ENCODE results near the gene CCIN.

Gene CCIN

DNA sequence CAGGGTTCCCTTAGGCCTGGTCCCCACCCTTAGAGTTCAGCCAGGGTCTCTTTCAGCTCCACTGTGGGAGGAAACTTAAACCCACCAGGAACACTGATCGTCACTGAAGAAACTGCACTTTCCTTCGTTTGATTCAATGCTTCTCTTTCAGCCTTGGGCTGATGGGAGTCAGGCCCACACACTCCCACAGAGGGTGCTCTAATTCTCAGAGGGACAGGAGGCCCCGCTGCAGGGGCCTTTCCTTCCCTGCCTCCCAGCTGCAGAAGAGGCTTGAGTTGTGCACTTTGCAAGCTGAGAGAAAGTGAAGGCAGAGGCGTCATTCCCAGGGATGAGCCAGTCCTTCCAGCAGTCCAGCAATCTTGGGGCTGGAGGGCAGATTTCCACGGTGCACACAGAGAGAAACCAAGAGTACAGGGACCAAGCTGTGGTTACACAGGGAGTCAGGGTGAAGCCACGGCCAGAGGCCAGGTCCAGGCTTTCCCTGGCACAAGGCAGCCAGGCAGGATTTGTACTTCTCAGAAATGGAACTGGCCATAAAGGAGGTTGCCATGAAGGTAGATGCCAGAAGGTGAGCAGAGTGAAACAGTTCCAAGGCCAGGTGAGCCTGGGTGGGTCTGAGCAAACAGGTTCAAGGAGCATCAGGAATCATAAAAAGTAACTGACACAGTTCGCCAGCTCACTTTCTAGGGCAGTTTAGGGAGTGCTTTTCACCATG is 43.0 kb upstream of the CCIN start:
- H3F3A ChIP-seq (ENCODE audit: insufficient read depth) = no peaks in the 10 kb centered on the region
- TF ChIP-seq, protein P1, sequence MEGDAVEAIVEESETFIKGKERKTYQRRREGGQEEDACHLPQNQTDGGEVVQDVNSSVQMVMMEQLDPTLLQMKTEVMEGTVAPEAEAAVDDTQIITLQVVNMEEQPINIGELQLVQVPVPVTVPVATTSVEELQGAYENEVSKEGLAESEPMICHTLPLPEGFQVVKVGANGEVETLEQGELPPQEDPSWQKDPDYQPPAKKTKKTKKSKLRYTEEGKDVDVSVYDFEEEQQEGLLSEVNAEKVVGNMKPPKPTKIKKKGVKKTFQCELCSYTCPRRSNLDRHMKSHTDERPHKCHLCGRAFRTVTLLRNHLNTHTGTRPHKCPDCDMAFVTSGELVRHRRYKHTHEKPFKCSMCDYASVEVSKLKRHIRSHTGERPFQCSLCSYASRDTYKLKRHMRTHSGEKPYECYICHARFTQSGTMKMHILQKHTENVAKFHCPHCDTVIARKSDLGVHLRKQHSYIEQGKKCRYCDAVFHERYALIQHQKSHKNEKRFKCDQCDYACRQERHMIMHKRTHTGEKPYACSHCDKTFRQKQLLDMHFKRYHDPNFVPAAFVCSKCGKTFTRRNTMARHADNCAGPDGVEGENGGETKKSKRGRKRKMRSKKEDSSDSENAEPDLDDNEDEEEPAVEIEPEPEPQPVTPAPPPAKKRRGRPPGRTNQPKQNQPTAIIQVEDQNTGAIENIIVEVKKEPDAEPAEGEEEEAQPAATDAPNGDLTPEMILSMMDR (IDR thresholded peaks at IDR 0.05; ENCODE audit: insufficient read depth, low read length, poor library complexity, severe bottlenecking) = no peak
- TF ChIP-seq EZH2phosphoT487 (conservative IDR thresholded peaks at IDR 0.05; ENCODE audit: low read length) = no peak
- no peaks in the 10 kb centered on the region for H3K79me2 ChIP-seq (ENCODE audit: insufficient read depth, low read length)
- no peak overlapping the region for H3K9ac ChIP-seq (ENCODE audit: low read length)
- H3K9me2 ChIP-seq (replicated peaks; ENCODE audit: insufficient read depth, low read length) = no peaks in the 10 kb centered on the region
- H4K20me1 ChIP-seq (ENCODE audit: low read depth, low read length) = no peaks in the 10 kb centered on the region
- no peak overlapping the region for H3K4me3 ChIP-seq (ENCODE audit: insufficient read depth, low read length, poor library complexity, severe bottlenecking)
- no peaks in the 10 kb centered on the region for H3K9me3 ChIP-seq (ENCODE audit: insufficient read depth, low read length)
- H2AFZ ChIP-seq (ENCODE audit: low read depth, low read length, severe bottlenecking) = no peak overlapping the region
- H3K4me2 ChIP-seq (ENCODE audit: low read depth, low read length, poor library complexity, severe bottlenecking) = no peak overlapping the region
- H3K27me3 ChIP-seq (ENCODE audit: low read length) = no peaks in the 10 kb centered on the region
- no peak overlapping the region for H3K27ac ChIP-seq (ENCODE audit: low read depth, low read length)
- no peaks in the 10 kb centered on the region for H3K36me3 ChIP-seq (ENCODE audit: low read length)

DNA sequence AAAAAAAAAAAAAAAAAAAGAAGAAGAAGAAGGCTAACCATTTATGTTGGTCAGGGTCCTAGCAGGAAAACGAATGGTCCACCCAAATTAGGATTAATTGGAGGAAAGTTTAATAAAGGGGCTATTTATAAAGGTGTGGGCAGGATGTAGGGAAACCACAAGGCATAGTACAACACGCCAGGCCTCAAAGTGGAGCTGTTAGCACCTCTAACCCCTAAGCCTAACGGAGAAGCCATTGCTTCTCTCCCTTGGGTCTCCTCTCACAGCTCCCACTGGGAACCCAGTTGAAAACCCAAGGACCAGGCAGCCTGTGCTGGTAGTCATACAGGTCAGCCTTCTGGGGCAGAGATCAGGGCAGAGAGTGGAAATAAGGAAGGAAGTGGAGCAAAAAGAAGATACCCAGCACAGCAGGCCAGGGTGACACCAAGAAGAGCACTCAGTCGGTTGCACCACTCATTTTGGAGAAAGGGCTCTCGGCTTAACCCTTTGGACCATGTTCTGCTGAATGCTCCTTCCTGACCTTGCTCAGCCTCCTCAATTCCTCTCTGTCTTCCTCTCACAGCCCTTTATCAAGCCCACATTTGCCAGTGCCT is 41.4 kb upstream of the CCIN start:
- TF ChIP-seq, protein P1 (IDR thresholded peaks at IDR 0.05; ENCODE audit: insufficient read depth, low read length, poor library complexity, severe bottlenecking) = no peak
- no peak for TF ChIP-seq EZH2phosphoT487 (conservative IDR thresholded peaks at IDR 0.05; ENCODE audit: low read length)
- Histone ChIP-seq H3K36me3 (ENCODE audit: low read length) (no peaks in the 10 kb centered on the region), H2AFZ (ENCODE audit: low read depth, low read length, severe bottlenecking) (no peak overlapping the region), H3K79me2 (ENCODE audit: insufficient read depth, low read length) (no peaks in the 10 kb centered on the region), H3K4me3 (ENCODE audit: insufficient read depth, low read length, poor library complexity, severe bottlenecking) (no peak overlapping the region), H3K9ac (ENCODE audit: low read length) (no peak overlapping the region), H3K4me2 (ENCODE audit: low read depth, low read length, poor library complexity, severe bottlenecking) (no peak overlapping the region), H4K20me1 (ENCODE audit: low read depth, low read length) (no peaks in the 10 kb centered on the region), H3K27me3 (ENCODE audit: low read length) (no peaks in the 10 kb centered on the region), H3F3A (ENCODE audit: insufficient read depth) (no peaks in the 10 kb centered on the region), H3K9me2 (replicated peaks; ENCODE audit: insufficient read depth, low read length) (no peaks in the 10 kb centered on the region), H3K9me3 (ENCODE audit: insufficient read depth, low read length) (no peaks in the 10 kb centered on the region), H3K27ac (ENCODE audit: low read depth, low read length) (no peak overlapping the region)

DNA sequence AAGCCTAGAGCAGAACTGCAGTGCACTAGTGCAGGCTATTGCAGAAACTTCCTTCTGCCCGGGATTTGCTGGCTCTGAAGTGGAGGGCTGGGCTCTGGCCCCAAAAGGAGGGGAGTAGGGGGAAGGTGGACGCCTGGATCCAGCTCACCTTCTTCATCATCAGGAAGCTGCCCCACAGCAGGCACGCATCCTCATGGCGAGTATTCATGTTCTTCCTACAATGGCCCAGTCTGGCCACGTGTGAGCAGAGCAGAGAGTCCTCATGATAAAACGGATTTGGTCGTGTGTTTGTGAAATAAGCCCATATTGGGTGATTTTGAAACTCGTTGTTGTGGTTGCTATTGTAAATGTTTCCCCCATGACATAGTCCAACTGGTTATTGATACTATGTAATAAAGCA is 40.8 kb upstream of the CCIN start:
- Histone ChIP-seq H3K4me2 (ENCODE audit: low read depth, low read length, poor library complexity, severe bottlenecking) (no peak overlapping the region), H3K79me2 (ENCODE audit: insufficient read depth, low read length) (no peaks in the 10 kb centered on the region), H3K27me3 (ENCODE audit: low read length) (no peaks in the 10 kb centered on the region), H3K9me2 (replicated peaks; ENCODE audit: insufficient read depth, low read length) (no peaks in the 10 kb centered on the region), H3K27ac (ENCODE audit: low read depth, low read length) (no peak overlapping the region), H3K36me3 (ENCODE audit: low read length) (no peaks in the 10 kb centered on the region), H2AFZ (ENCODE audit: low read depth, low read length, severe bottlenecking) (no peak overlapping the region), H4K20me1 (ENCODE audit: low read depth, low read length) (no peaks in the 10 kb centered on the region), H3K9me3 (ENCODE audit: insufficient read depth, low read length) (no peaks in the 10 kb centered on the region), H3K9ac (ENCODE audit: low read length) (no peak overlapping the region), H3K4me3 (ENCODE audit: insufficient read depth, low read length, poor library complexity, severe bottlenecking) (no peak overlapping the region), H3F3A (ENCODE audit: insufficient read depth) (no peaks in the 10 kb centered on the region)
- TF ChIP-seq, protein P1 (IDR thresholded peaks at IDR 0.05; ENCODE audit: insufficient read depth, low read length, poor library complexity, severe bottlenecking) = no peak
- TF ChIP-seq EZH2phosphoT487 (conservative IDR thresholded peaks at IDR 0.05; ENCODE audit: low read length) = no peak
